Breast epithelium (tissue), 4 donors: ENCODE data around the gene MYO18B. TPM values are rescaled to one million over a fixed set of nuclear protein-coding genes. Genes with fewer than 3 reads are reported as not detected.

Experiments
- DNase-seq, 2 donors: peaks; one replicate each; pipeline ENCODE4 v3.0.0-alpha.2; 2019; ENCODE audit warnings: low spot score in 2 of 2
- H3K27ac ChIP-seq, 2 donors: fragments of 200-600 bp; sonication (generic) in 1 of 2; one replicate each; pipeline ENCODE4 v1.5.1; 2016 to 2019; ENCODE audit warnings: mild to moderate bottlenecking in 1 of 2
- H3K27me3 ChIP-seq, 2 donors: fragments of 200-600 bp; sonication (generic) in 1 of 2; one replicate each; pipeline versions ENCODE4 v1.5.1 to v1.6.0; 2017 to 2019; ENCODE audit warnings: control low read depth in 1 of 2, mild to moderate bottlenecking in 1 of 2
- H3K36me3 ChIP-seq: fragments of 200-600 bp; one replicate; pipeline ENCODE4 v1.5.1; 2019
- H3K4me1 ChIP-seq, 2 donors: fragments of 200-600 bp; sonication (generic); one replicate each; pipeline ENCODE4 v1.5.1; 2016 to 2019; ENCODE audit warnings: control low read depth in 1 of 2
- H3K4me3 ChIP-seq, 3 donors: fragments of 200-600 bp; sonication (generic); 1 replicate in 2 of 3; 2 replicates in 1 of 3; pipeline ENCODE4 v1.5.1; 2016 to 2019; ENCODE audit warnings: mild to moderate bottlenecking in 3 of 3, moderate library complexity in 2 of 3
- H3K9me3 ChIP-seq, 2 donors: fragments of 200-600 bp; sonication (generic) in 1 of 2; one replicate each; pipeline ENCODE4 v1.5.1; 2016 to 2019; ENCODE audit warnings: control low read depth in 1 of 2
- POLR2A ChIP-seq: fragments of 450-650 bp; IDR thresholded peaks from one replicate; pipeline ENCODE4 v1.6.1; 2016; ENCODE audit warnings: antibody characterized with exemption, mild to moderate bottlenecking, moderate library complexity
- POLR2AphosphoS5 ChIP-seq, 3 donors: sonication (generic); formaldehyde crosslinking; IDR thresholded peaks; one replicate each; pipeline ENCODE4 v1.6.1; 2017; ENCODE audit warnings: antibody characterized with exemption in 3 of 3
- intact Hi-C: fragments of 100-400 bp; cut with DNase I; formaldehyde crosslinking; loops from one replicate; pipeline ENCODE4 v1.15.1; 2023; ENCODE audit warnings: low total_unique reads
- total RNA-seq, 3 donors: library from RNA; depleted of rRNA; stranded (reverse); fragments of >200 nt; gene quantifications; one replicate each; pipeline ENCODE4 v1.1.0, GENCODE V29; 2016
- TF ChIP-seq, protein P1 (sequence below), 3 donors: fragments of 450-650 bp; IDR thresholded peaks; one replicate each; pipeline ENCODE4 v1.5.1; 2016 to 2017; ENCODE audit warnings: antibody characterized with exemption in 3 of 3, mild to moderate bottlenecking in 3 of 3, moderate library complexity in 3 of 3

MYO18B gene
- total RNA-seq, 3 donors from 2014 or later = under 0.01 to 0.16 (median 0.15) TPM

DNA sequence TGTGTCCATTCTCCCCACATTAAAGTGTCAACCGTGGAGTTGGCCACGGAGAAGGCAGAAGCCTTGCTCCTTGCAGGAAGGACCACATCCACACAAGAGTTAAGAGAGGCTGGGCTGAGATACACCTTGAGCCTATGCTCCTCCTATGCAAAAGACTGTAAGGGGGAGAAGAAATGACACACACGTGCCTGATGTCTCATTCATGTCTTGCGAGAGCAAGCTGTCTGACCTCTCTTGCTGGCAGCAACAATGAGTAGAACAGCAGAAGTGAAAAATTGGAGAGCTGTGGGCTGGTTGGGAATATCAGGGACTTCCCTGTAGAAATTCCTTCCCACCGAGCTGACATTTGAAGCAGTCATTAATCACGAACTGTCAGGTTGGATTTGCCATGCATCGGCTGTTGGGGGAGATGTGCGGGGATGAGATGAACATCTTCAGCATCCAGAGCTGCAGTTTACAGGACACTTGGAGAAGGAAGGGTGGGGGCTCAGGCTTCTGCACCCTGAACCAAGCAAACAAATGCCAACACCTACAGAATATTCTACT lies 139.3 kb downstream of the MYO18B start:
- Histone ChIP-seq H3K4me1 (no peaks in the 10 kb centered on the region), H3K27me3 (peaks cover 0 to 18% of the 10 kb centered on the region in 2 donors)
- DNase-seq = no peak

DNA sequence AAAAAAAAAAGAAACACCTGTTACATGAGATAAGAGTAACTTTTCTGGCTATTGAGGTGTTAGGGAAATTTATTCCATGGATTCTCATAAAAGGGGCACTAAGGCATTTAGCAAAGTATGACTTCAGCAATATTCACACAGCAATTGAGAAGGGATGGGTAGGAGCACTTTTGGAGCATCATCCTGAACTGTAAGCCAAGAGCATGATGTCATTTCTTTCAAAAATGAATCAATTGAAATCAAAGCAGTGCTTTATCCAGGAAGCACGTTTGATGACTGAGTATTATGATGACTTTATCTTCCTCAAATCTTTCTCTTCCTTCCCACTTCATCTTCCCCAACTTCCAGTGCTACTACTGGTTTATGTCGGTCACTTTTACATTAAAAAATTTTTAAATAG lies 140.4 kb downstream of the MYO18B start:
- TF ChIP-seq, protein P1, sequence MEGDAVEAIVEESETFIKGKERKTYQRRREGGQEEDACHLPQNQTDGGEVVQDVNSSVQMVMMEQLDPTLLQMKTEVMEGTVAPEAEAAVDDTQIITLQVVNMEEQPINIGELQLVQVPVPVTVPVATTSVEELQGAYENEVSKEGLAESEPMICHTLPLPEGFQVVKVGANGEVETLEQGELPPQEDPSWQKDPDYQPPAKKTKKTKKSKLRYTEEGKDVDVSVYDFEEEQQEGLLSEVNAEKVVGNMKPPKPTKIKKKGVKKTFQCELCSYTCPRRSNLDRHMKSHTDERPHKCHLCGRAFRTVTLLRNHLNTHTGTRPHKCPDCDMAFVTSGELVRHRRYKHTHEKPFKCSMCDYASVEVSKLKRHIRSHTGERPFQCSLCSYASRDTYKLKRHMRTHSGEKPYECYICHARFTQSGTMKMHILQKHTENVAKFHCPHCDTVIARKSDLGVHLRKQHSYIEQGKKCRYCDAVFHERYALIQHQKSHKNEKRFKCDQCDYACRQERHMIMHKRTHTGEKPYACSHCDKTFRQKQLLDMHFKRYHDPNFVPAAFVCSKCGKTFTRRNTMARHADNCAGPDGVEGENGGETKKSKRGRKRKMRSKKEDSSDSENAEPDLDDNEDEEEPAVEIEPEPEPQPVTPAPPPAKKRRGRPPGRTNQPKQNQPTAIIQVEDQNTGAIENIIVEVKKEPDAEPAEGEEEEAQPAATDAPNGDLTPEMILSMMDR (IDR thresholded peaks at IDR 0.05) = no peak
- TF ChIP-seq POLR2AphosphoS5 (IDR thresholded peaks at IDR 0.05) (no peak), POLR2A (no peak)
- no peak overlapping the region for H3K27ac ChIP-seq
- intact Hi-C loops = no loop called here
- H3K27me3 ChIP-seq = peaks cover 0 to 17% of the 10 kb centered on the region in 2 donors
- DNase-seq = no peak
- H3K9me3 ChIP-seq = no peaks in the 10 kb centered on the region
- H3K36me3 ChIP-seq = no peaks in the 10 kb centered on the region
- no peak overlapping the region for H3K4me3 ChIP-seq
- no peaks in the 10 kb centered on the region for H3K4me1 ChIP-seq

More for the DNA sequence above, 139.3 kb downstream of the MYO18B start:
- TF ChIP-seq, protein P1 (IDR thresholded peaks at IDR 0.05) = no peak
- no peak for TF ChIP-seq POLR2A
- no peak for TF ChIP-seq POLR2AphosphoS5 (IDR thresholded peaks at IDR 0.05)
- H3K27ac ChIP-seq = no peak overlapping the region
- no peaks in the 10 kb centered on the region for H3K9me3 ChIP-seq
- intact Hi-C loops = no loop called here
- H3K4me3 ChIP-seq = no peak overlapping the region
- no peaks in the 10 kb centered on the region for H3K36me3 ChIP-seq

DNA sequence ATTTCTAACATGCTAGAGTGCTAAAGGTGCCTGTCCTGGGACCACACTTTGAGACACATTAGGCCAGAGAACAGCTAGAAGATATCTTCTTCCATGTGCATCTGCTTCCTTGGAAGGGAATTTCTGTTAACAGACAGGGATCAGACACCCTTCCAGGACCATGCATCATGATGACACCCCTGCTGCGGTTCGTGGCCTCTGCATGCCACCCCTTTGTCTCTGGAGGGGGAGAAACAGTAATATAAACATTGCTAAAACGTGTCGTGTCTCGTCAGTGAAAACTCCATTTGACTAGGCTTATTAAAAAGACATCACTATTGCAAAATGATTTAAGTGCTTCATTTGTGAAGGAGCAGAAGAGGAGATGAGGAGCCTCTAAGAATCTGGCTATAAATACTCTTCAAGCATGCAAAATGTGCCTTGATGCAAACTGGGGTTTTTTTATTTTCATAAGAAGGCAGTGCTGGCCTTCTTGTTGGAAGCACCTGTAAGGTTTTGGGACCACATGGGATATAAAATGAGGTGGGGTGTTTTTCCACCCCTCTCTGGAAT lies 141.6 kb downstream of the MYO18B start:
- peaks cover 0 to 17% of the 10 kb centered on the region in 2 donors for H3K27me3 ChIP-seq
- intact Hi-C loops = no loop called here
- no peak for DNase-seq
- H3K4me1 ChIP-seq = no peaks in the 10 kb centered on the region
- no peak overlapping the region for H3K4me3 ChIP-seq
- no peaks in the 10 kb centered on the region for H3K9me3 ChIP-seq
- no peak for TF ChIP-seq POLR2A
- TF ChIP-seq POLR2AphosphoS5 (IDR thresholded peaks at IDR 0.05) = no peak
- TF ChIP-seq, protein P1 (IDR thresholded peaks at IDR 0.05) = no peak
- H3K27ac ChIP-seq = no peak overlapping the region
- H3K36me3 ChIP-seq = no peaks in the 10 kb centered on the region

- intact Hi-C loops = no loop called here
- Histone ChIP-seq H3K4me3 (no peak overlapping the region), H3K27ac (no peak overlapping the region), H3K9me3 (no peaks in the 10 kb centered on the region), H3K36me3 (no peaks in the 10 kb centered on the region), H3K4me1 (no peaks in the 10 kb centered on the region), H3K27me3 (peaks cover 0 to 17% of the 10 kb centered on the region in 2 donors)
- no peak for DNase-seq
- TF ChIP-seq POLR2A = no peak
- TF ChIP-seq POLR2AphosphoS5 (IDR thresholded peaks at IDR 0.05) = no peak
- TF ChIP-seq, protein P1 (IDR thresholded peaks at IDR 0.05) = no peak
These were observed 142.1 kb downstream of the MYO18B start for GRCh38 chr22:25884121-25884520.

DNA sequence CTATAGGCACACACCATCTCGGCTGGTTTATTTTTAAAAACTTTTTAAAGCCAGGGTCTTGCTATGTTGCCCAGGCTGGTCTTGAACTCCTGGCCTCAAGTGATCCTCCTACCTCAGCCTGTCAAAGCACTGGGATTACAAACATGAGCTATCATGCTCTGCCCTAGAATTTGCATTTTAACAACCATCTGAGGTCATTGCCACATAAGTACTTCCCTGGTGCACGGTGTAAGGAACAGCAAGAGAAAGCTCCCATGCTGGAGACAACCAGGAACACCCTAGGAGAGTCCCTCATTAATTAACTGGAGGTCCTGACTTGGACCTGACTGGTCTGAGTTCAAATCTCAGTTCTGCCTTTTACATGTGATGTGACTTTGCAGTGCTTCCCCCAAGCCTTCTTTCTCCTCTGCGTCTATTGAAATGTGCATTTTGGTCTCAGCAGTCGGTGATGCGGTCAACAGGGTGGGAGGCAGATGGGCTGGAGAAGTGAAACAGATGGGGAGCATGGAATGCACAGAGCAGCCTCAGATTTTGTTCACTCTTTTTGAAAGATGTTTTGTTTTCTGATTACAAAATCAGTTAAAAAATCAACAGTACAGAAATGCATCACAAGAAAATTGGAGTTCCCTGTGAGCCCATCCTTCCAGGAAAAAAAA lies 146.5 kb downstream of the MYO18B start:
- intact Hi-C loops = no loop called here
- Histone ChIP-seq H3K27ac (no peak overlapping the region), H3K27me3 (peaks cover 0 to 24% of the 10 kb centered on the region in 2 donors), H3K4me1 (no peaks in the 10 kb centered on the region), H3K36me3 (no peaks in the 10 kb centered on the region), H3K9me3 (no peaks in the 10 kb centered on the region), H3K4me3 (no peak overlapping the region)
- no peak for TF ChIP-seq POLR2A
- TF ChIP-seq, protein P1 (IDR thresholded peaks at IDR 0.05) = no peak
- TF ChIP-seq POLR2AphosphoS5 (IDR thresholded peaks at IDR 0.05) = no peak
- no peak for DNase-seq
